Measurements from ENCODE around the gene MSH3.
"Not testable (repeated sequence)": the region's sequence is repeated elsewhere in the genome, so short reads cannot be mapped to it uniquely, and the experiment has no call there.

Gene MSH3

DNA sequence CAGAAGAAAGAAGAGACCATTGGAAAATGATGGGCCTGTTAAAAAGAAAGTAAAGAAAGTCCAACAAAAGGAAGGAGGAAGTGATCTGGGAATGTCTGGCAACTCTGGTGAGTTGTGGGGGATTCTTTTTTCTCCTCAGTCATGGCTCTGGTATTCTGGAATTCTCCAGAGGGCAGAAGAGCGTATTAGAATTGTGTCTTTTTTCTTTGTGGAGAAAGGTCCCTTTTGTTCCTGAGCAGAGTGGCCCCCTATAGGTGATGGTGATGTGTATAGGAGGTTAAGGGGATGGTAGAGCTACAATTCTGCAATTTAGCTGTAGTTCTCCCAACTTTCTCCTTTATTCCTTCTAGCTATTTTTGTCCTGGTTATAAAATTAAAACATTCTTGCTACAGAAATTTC is 2.0 kb downstream of the MSH3 start:
- no peak for DNase-seq (ENCODE audit: low read depth in 2 of 2)

- no peak for DNase-seq (ENCODE audit: low read depth in 2 of 2)
These were observed 4.7 kb downstream of the MSH3 start for GRCh38 chr5:80659106-80659505.

GRCh38 chr5:80660661-80661060 is 6.2 kb downstream of the MSH3 start:
- DNase-seq (ENCODE audit: low read depth in 2 of 2): not testable (repeated sequence)

GRCh38 chr5:80662108-80662507 is 7.7 kb downstream of the MSH3 start:
- no peak for DNase-seq (ENCODE audit: low read depth in 2 of 2)

DNA sequence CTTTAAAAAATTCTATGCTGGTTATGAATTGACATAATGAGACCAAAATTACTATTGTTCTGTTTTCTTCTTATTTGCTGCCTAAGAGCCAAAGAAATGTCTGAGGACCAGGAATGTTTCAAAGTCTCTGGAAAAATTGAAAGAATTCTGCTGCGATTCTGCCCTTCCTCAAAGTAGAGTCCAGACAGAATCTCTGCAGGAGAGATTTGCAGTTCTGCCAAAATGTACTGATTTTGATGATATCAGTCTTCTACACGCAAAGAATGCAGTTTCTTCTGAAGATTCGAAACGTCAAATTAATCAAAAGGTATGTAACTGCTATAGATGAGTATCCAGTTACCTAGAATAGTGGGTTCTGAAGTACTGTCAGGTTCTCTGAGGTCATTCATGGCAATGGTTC is 10.6 kb downstream of the MSH3 start:
- no peak for DNase-seq (ENCODE audit: low read depth in 2 of 2)

GRCh38 chr5:80667384-80667783 is 12.9 kb downstream of the MSH3 start:
- DNase-seq (ENCODE audit: low read depth in 2 of 2): no peak

DNA sequence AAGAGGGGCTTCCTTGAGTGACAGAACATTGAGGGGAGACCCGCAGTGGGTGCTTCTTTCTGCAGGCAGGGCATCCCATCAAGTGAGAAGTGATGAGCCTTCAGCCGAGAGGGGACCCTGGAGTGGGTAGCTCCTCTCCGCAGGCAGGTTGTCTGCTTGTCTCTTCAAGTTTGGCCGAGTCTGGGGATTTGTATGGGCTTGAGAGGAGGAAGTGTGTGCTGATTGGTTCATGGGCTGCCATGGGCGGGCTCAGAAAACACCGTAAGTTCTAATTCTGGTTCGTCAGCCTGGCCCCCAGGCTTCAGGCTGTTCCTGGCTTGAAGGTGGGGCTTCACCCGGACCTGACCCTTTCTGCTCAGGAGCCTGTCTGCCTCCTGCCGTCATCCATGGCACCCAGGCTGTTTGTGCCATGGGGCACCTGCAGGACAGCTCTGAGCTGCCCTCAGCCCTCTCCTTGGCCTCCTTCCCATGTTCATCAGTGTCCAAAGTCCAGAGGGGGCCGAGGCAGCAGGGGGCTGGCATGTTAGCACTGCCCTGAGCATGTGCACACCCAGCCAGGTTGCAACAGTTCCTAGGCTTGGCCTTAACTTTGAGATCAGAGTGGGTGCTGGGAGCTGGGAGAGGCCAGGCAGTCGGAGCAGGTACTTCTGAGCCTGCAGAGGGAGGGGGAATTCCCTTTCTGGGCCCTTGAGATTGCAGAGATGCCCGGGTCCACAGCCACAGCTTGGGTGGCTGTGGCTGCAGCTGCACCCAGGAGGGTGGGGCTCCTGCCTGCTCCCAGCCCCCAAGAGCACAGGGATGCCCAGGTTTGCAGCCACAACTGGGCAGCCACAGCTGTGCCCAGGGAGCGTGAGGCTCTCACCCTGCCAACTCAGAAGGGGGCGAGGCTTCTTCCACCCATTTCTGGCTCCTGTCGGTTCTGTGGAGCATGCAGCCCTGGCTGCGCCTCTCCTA is 13.8 kb downstream of the MSH3 start:
- no peak for DNase-seq (ENCODE audit: low read depth in 2 of 2)

GRCh38 chr5:80672140-80672736 is 17.8 kb downstream of the MSH3 start:
- DNase-seq (ENCODE audit: low read depth in 2 of 2): peak; percentile 23 to 39

DNA sequence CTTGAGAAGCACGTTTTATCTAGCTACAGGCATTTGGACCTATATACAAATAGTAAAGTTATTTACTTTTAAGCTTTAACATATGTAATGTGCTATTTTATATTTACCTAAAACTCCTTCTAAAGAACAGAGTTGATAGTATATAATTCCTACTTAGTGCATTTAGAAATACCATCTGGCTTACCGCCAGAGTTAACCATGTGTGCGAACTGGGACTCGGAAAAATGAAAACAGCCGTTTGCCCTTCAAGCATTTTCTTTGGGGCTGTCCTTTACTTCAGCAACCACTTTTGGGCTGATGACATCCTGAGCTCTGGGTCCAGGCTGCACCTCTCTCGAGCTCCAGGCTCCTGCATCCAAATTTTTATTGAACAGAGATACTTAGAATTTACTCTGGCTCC is 22.3 kb downstream of the MSH3 start:
- DNase-seq (ENCODE audit: low read depth in 2 of 2): no peak

GRCh38 chr5:80686757-80687156 is 32.3 kb downstream of the MSH3 start:
- DNase-seq (ENCODE audit: low read depth in 2 of 2): no peak

GRCh38 chr5:80688648-80689420 is 34.4 kb downstream of the MSH3 start:
- DNase-seq (ENCODE audit: low read depth in 2 of 2): no peak

GRCh38 chr5:80689627-80690026 is 35.2 kb downstream of the MSH3 start:
- DNase-seq (ENCODE audit: low read depth in 2 of 2): no peak

DNA sequence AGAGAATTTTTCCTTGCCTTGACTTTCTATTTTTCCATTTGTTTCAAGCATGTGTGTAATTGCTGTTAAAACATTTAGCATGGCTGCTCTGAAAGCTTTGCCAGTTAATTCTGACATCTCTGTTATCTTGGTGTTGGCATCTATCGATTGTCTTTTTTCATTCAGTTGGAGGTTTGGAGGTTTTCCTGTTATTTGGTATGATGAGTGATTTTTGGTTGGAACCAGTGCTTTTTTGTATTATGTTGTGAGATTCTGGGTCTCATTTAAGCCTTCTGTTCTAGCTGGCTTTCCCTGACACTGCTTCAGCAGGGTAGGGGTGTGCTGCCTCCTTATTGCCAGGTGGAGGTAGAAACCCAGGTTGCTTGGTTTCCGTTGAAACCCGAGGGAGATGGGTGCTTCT is 41.2 kb downstream of the MSH3 start:
- no peak for DNase-seq (ENCODE audit: low read depth in 2 of 2)

GRCh38 chr5:80696450-80696849 is 42.0 kb downstream of the MSH3 start:
- no peak for DNase-seq (ENCODE audit: low read depth in 2 of 2)

DNA sequence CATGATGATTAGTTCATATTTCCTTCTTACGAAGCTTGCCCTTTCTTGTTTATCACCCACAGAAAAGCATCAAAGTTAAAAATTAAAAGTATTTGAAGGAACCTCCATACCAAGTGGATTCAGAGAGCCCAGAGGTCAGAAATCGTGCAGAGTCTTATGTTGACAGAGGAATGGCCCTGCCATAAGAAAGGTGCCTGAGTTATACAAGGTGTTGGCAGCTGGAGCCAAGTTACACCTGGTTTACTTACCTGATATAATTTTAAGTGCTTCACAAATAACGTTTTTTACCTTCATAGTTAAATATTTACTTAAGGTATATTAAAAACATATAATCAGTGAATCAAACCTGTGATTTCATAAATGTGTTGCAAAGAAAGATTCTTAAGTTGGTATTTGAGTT is 42.6 kb downstream of the MSH3 start:
- no peak for DNase-seq (ENCODE audit: low read depth in 2 of 2)

GRCh38 chr5:80698369-80698768 is 43.9 kb downstream of the MSH3 start:
- no peak for DNase-seq (ENCODE audit: low read depth in 2 of 2)

DNA sequence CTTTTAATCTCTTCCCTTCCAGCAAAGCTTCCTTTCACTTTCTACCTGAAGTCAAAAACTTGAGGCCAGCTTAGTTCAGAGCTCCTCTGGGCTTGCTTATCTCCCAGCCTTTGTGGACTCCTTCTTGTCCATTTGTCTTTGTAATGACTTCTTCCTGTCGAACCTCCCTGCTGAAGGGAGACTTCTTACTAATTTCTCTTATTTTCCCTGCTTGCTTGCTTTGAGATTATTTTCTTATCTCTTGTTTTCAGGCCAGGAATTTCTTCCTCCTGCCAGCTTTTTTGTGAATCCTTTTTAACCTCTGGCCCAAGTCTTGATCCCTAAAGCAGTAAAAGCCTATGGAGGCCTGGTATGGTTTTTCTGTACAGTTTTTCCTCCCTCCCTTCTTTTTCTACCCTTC is 47.1 kb downstream of the MSH3 start:
- DNase-seq (ENCODE audit: low read depth in 2 of 2): no peak

GRCh38 chr5:80703291-80703690 is 48.8 kb downstream of the MSH3 start:
- DNase-seq (ENCODE audit: low read depth in 2 of 2): no peak

- DNase-seq (ENCODE audit: low read depth in 2 of 2): no peak
These were observed 49.3 kb downstream of the MSH3 start for GRCh38 chr5:80703747-80704146.

- DNase-seq (ENCODE audit: low read depth in 2 of 2): no peak
These were observed 49.8 kb downstream of the MSH3 start for GRCh38 chr5:80704221-80704620.

DNA sequence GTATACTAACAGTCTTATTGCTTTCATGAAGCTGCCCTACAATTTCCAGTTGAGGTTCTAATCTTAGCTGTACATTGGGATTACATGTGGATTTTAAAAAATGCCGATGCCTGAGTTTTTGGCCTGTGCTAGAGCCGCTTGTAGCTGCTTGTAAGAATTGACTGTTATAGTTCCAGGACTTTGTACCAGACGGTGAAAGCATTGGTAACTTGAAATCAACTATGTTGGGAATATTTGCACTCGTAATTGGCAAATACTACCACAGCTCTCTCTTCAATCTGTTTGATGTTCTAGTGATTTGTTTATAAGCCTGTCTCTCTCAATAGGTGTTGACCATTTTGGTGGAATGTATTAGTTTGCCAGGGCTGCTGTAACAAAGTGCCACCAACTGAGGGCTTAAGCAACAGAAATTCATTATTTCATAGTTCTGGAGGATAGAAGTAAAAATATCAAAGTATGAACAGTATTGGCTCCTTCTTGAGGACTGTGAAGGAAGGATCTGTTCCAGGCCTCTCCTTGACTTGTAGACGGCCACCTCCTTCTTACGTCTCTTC is 50.8 kb downstream of the MSH3 start:
- DNase-seq (ENCODE audit: low read depth in 2 of 2): no peak

- DNase-seq (ENCODE audit: low read depth in 2 of 2): no peak
These were observed 51.3 kb downstream of the MSH3 start for GRCh38 chr5:80705801-80706200.
